NCI-H1694 (cell line): Measurements from ENCODE around the gene MICALL2.
"Not testable (repeated sequence)": the region's sequence is repeated elsewhere in the genome, so short reads cannot be mapped to it uniquely, and the experiment has no call there.

ENCODE experiments used
- DNase-seq: peaks from one replicate; lab custom pipeline; 2025; lab: John Stamatoyannopoulos, UW

The MICALL2 gene

GRCh38 chr7:1447551-1448244 is 11.6 kb downstream of the MICALL2 start:
- DNase-seq: no peak

GRCh38 chr7:1447112-1447511 is 12.2 kb downstream of the MICALL2 start:
- no peak for DNase-seq

- no peak for DNase-seq
These were observed 12.6 kb downstream of the MICALL2 start for GRCh38 chr7:1446620-1447032.

- not testable (repeated sequence) for DNase-seq
These were observed 13.2 kb downstream of the MICALL2 start for GRCh38 chr7:1446026-1446425.

GRCh38 chr7:1445341-1445740 is 13.9 kb downstream of the MICALL2 start:
- DNase-seq: no peak

- DNase-seq: no peak
These were observed 14.3 kb downstream of the MICALL2 start for GRCh38 chr7:1444925-1445322.

- DNase-seq: no peak
These were observed 14.9 kb downstream of the MICALL2 start for GRCh38 chr7:1444214-1444924.

GRCh38 chr7:1443587-1444200 is 15.6 kb downstream of the MICALL2 start:
- DNase-seq: not testable (repeated sequence)

GRCh38 chr7:1442355-1443124 is 16.7 kb downstream of the MICALL2 start:
- DNase-seq: no peak

GRCh38 chr7:1441615-1442354 is 17.5 kb downstream of the MICALL2 start:
- no peak for DNase-seq

GRCh38 chr7:1440620-1441019 is 18.6 kb downstream of the MICALL2 start:
- DNase-seq: no peak

- no peak for DNase-seq
These were observed 19.6 kb downstream of the MICALL2 start for GRCh38 chr7:1439373-1440363.

- DNase-seq: no peak
These were observed 20.4 kb downstream of the MICALL2 start for GRCh38 chr7:1438821-1439220.

- no peak for DNase-seq
These were observed 21.1 kb downstream of the MICALL2 start for GRCh38 chr7:1438208-1438607.

GRCh38 chr7:1437155-1437880 is 22.0 kb downstream of the MICALL2 start:
- DNase-seq: no peak

GRCh38 chr7:1436608-1437007 is 22.7 kb downstream of the MICALL2 start:
- DNase-seq: no peak

GRCh38 chr7:1434891-1435670 is 24.2 kb downstream of the MICALL2 start:
- DNase-seq: no peak

- DNase-seq: no peak
These were observed 25.0 kb downstream of the MICALL2 start for GRCh38 chr7:1434165-1434718.
